Cardiac fibroblast (primary cell): Measurements from ENCODE around the gene GFOD1.

Experiments
- DNase-seq, 2 donors: peaks; one replicate each; pipeline versions ENCODE4 v3.0.0 to v3.0.0-alpha.2; 2010; ENCODE audit warnings: low read depth in 2 of 2
- H3K4me3 ChIP-seq, 2 donors: replicated peaks in 1 of 2; 1 replicate in 1 of 2; 2 replicates in 1 of 2; pipeline ENCODE4 v1.5.1; 2011; ENCODE audit warnings: low read depth in 2 of 2, low read length in 2 of 2, mild to moderate bottlenecking in 2 of 2, moderate library complexity in 1 of 2
- TF ChIP-seq, protein P1 (sequence below): IDR thresholded peaks from one replicate; pipeline ENCODE4 v1.5.1; 2011; ENCODE audit warnings: low read depth, mild to moderate bottlenecking, low read length, inconsistent platforms

The GFOD1 gene

DNA sequence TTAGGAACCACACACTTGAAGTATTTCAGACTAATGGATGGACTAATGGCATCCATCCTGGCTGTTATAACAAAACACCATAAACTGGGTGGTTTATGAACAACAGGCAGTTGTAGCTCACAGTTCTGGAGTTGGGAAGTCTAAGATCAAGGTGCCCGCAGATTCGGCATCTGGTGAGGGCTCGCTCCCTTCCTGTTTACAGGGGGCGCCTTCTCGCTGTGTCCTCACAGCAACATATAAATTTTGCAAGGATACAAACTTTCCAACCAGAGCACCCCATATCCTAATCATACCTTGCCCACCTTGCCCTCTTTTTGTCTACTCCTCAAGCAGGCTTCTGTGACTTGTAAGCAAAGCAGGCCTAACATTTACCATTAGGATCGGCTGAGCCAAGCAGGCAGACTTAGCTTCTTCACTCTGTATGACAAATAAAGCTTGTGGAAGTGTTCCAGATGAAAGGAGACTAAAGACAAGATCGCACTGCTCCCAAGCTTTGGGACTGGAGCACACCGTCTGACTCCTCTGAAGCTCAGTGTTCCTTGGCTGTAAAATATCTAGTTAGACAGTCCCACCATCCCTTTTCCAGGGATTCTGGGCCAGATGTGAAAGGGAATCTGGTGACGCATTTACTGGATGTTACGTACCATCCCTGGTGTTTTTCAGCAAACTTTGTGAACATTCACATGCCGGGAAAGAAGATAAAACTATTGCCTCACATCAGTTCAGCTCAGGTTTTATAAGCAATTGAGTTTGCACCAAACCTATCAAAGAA lies 34.9 kb downstream of the GFOD1 start:
- no peak overlapping the region for H3K4me3 ChIP-seq
- TF ChIP-seq, protein P1, sequence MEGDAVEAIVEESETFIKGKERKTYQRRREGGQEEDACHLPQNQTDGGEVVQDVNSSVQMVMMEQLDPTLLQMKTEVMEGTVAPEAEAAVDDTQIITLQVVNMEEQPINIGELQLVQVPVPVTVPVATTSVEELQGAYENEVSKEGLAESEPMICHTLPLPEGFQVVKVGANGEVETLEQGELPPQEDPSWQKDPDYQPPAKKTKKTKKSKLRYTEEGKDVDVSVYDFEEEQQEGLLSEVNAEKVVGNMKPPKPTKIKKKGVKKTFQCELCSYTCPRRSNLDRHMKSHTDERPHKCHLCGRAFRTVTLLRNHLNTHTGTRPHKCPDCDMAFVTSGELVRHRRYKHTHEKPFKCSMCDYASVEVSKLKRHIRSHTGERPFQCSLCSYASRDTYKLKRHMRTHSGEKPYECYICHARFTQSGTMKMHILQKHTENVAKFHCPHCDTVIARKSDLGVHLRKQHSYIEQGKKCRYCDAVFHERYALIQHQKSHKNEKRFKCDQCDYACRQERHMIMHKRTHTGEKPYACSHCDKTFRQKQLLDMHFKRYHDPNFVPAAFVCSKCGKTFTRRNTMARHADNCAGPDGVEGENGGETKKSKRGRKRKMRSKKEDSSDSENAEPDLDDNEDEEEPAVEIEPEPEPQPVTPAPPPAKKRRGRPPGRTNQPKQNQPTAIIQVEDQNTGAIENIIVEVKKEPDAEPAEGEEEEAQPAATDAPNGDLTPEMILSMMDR = no peak
- DNase-seq = peak in 1 of 2 donors; percentile 63

GRCh38 chr6:13451181-13451895 lies 36.1 kb downstream of the GFOD1 start:
- DNase-seq = no peak
- TF ChIP-seq, protein P1 = no peak
- no peak overlapping the region for H3K4me3 ChIP-seq

DNA sequence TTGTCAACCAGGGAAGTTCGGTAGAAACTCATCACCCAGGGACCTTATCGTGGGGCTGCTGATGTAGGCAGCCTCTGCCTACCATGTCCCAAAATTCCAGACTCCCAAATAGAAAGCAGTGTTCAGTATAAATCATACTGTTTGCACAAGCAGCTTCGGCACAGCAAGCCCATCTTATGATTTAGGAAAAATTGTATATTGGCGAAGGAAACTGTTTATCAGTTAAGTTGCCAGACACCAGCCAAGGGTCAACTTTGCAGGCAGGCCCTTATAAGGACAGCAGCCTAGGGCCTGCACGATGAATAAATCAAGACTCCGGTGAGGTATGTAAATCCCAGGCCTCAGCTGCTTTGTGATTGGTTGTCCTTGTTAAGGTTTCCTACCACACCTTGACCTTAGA lies 36.8 kb downstream of the GFOD1 start:
- H3K4me3 ChIP-seq = no peak overlapping the region
- TF ChIP-seq, protein P1 = no peak
- no peak for DNase-seq

- TF ChIP-seq, protein P1 = no peak
- H3K4me3 ChIP-seq = no peak overlapping the region
- DNase-seq = no peak
Observed at GRCh38 chr6:13447949-13448724, 39.3 kb downstream of the GFOD1 start.

DNA sequence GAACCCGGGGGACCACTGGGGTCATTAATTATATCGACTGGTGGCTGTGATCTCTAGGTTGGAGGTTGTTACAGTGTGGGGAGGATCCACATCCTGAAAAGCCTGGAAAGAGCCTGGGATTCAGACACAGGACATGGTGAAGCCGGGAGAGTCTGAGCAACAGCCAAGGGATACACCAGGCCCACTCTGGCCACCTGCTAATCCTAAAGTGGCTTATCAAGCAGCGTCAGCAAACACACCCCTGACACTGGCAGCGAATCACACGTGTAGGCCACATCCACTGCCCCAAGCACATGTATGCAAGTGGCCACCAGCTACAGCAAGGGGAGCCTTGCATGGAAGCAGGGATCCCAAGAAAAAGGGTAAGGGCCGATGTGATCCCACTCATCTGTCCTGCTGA lies 41.0 kb downstream of the GFOD1 start:
- TF ChIP-seq, protein P1 = no peak
- no peak for DNase-seq
- no peak overlapping the region for H3K4me3 ChIP-seq

- DNase-seq = no peak
- TF ChIP-seq, protein P1 = no peak
- H3K4me3 ChIP-seq = no peak overlapping the region
Observed at GRCh38 chr6:13445744-13446115, 41.7 kb downstream of the GFOD1 start.
